ENCODE measurements around the gene DIRAS2.

DNA sequence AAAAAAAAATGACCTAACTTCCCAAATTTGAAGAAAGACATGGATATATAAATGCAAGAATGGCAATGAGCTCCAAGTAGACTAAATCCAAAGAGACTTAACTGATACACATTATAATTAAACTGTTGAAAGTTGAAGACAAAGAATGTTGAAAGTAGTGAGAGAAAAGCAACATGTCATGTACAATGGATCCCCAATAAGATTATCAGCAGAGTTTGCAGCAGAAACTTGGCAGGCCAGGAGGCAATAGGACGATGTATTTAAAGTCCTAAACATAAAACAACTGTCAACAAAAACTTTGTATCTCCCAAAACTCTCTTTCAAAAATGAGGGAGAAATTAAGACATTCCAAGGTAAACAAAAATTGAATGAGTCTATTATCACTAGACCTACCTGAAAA, 8.6 kb upstream of the DIRAS2 start:
- no peak for TF ChIP-seq POLR2A (IDR thresholded peaks at IDR 0.05)
- TF ChIP-seq, protein P1, sequence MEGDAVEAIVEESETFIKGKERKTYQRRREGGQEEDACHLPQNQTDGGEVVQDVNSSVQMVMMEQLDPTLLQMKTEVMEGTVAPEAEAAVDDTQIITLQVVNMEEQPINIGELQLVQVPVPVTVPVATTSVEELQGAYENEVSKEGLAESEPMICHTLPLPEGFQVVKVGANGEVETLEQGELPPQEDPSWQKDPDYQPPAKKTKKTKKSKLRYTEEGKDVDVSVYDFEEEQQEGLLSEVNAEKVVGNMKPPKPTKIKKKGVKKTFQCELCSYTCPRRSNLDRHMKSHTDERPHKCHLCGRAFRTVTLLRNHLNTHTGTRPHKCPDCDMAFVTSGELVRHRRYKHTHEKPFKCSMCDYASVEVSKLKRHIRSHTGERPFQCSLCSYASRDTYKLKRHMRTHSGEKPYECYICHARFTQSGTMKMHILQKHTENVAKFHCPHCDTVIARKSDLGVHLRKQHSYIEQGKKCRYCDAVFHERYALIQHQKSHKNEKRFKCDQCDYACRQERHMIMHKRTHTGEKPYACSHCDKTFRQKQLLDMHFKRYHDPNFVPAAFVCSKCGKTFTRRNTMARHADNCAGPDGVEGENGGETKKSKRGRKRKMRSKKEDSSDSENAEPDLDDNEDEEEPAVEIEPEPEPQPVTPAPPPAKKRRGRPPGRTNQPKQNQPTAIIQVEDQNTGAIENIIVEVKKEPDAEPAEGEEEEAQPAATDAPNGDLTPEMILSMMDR (IDR thresholded peaks at IDR 0.05): no peak
